ENCODE data around the gene CXCR6.
A peak's percentile ranks its signal among the peaks of the same experiment; 100 is the strongest.

The CXCR6 gene

DNA sequence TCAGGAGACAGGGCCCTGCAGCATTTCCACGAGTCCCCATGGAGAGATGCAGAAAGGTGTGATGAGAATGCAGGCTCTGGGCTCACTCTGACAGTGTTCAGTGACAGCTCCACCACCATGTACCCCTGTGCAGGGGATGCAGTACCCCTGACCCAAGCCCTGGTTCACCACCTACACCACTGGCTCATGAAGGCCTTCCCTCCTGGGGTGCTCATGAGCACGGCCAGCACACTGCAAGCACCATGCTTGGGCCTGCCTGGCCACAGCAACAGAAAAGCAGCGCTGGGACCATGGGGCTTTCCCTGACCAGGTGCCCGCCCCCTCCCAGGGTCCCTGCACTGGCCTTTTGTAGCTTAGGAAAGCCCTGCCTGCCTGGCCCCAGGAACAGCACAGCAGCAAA, 6.2 kb downstream of the CXCR6 start:
- DNase-seq, result no peak

DNA sequence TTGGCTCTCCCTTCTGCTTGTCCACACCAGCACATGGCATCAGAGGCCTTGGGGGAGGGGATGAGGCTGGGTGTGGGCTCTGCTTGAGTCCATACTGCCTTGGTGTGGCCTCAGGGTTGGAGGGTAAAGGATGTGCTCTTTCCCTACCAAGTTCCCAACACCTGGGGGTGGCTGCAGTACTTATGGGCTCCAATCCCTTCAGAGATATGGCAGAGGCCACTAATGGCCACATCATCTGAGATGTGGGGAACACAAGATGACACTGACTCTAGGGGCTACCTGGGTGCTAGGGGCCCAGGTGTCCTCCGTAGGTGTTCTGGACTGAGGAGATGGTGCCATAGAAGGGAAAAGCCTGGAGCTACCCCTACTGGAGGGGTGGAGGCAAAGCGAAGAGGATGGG, 6.9 kb downstream of the CXCR6 start:
- DNase-seq, result no peak

DNA sequence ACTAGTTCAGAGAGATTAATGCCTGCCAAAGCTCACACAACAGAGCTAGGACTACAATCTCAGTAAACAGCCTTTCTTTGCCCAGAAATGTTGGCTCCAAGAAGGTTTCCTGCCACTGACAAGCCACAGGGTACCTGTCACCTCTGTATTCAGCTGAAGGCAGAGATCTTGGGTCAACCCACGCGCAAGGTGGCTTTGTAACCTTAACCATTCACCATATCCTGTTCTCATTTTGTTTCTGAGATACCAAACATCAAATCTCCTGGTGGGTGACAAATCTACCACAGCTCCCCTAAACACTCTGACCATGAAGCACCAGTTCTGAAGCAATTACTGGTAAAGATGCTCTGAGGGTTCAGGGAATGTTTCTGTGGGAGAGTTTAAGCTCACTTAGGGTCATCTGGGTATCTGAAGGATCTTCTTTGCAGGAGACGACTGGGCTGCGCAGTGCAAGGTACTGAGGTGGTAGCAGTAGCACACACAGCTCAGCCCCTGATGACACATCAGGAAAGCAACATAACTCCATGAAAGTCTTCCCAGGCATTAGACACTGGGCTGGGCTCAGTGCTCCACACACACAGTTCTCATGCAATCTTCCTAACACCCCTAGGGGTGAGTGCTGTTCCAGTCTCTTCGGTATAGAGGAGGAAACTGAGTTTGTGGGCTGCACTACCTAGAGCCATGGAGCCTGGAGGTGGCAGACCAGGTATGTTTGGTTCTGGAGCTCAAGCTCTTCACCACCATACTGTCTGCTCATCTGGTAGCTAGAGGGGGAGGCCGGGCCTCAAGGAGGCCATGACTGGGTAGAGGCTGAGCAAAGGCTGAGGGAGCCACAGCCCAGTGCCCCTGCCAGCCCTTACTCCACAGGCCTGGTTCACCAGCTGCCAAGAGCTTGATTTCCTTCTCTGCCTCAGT, 7.7 kb downstream of the CXCR6 start:
- DNase-seq, result no peak

DNA sequence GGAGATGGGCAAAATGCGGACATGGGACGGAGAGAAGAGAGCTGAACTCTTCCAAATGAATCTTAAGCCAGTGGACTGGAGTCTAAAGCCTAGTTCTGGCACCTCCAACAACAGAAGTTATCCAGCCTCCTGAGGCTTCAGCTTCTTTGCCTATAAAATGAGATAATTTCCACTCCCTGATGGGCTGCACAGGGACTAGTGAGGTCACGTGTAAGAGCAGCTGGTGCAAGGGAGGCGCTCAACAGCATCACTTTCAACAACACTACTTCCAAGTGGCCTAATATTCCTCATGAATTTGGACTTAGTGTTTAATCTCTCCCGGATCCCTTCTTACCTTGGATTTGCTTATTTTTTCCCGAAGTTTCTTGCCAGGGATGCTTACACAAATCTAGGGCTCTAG, 8.7 kb downstream of the CXCR6 start:
- DNase-seq, result no peak

DNA sequence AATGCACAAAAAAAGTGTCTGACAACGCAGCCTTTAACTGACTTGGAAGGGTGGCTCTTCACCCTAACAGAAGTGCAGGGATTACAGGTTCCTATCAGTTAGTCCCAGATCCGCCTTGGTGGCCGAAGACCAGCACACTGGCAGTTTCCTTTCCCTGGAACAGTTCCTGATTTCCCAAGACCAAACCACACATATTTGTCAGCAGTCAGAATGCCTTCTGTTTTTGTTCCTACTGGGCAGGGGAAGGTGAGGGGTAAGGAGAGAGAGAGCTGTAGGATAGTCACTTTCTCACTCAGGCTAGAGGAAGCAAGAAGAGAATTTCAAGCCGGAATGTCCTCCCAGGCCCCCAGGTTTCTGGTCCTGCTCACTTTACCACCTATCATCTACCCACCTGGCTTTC, 9.2 kb downstream of the CXCR6 start:
- no peak for DNase-seq

DNA sequence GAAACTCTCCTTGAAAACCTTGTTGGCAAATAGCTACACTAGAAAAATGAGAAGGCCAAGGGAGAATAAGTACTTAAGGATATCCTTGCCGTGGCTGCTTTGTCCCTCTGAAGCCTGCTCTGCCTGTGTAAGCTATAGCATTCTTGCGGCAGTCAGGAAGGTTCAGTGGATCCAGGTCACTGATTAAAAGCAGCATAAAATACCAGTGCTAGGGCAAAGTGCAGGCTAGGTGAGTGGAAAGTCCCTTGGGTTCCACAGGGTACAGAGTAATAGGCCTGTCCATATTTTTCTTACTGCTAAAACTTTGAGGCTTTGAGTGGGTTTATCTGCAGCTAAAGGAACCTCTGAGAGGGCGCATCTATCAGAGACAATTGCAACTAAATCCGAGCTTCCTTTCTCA, 10.3 kb downstream of the CXCR6 start:
- DNase-seq, result no peak

DNA sequence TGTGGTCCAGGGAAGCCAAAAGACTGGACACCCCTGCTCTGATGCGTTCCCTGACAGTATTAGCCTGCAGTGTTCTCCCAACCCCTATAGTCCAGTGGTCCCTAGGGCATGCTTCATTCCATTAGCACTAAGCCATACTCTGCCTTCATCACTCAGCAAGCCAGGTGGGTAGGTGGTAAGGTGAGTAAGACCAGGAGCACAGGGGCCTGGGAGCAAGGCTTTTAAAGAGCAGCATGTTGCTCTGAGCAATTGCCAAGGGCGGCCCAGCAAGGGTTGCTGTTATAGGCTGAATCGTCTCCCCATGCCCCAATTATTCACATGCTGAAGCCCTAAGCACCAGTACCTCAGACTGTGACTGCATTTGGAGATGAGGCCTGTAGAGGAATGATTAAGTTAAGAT, 11.0 kb downstream of the CXCR6 start:
- no peak for DNase-seq

DNA sequence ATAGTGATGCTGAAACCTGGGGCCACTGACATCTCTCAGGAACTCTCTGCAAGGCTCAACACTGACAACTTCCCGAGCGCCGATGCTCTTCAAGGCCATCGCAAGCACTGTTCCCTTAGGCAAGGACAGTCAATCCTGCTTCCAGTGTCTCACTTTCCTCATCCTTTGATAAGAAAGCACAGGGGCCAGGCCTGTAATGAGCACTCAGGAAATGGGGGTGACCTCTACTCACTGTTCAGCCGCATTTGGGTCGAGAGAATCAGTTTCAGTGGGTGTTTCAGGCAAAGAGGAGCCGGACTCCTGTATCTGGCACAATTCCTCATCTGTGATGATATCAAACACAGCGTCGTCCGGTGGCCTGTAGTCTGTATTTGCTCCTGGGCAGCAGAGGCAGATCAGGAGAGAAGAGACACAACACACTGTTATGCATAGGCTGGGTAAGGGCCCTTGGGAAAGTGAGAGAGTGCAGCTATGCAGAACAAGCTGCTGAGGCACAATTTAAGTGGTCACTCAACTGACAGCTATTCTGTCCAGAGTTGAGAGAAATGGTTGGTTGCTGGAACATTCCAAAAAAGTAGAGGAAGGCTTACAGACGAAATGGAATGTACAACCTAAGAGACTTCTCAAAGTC, 11.9 kb downstream of the CXCR6 start:
- no peak for DNase-seq

DNA sequence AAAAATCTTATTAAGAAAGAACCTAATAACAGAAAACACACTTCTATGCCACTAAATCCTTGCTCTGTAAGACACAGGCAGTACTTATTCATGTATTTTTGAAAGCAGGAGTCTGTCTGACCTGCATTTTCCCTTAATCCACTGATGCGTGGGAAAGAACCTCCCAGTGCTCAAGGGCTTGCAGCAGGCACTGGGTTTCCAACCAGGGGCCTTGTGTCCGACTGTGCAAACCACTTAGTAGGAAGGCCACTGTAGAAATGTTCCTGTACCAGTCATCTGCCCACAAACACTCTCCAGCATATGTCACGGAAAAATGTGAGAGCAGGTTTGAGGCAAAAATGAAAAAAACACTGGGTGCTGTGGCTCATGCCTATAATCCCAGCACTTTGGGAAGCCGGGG, 12.4 kb downstream of the CXCR6 start:
- no peak for DNase-seq

DNA sequence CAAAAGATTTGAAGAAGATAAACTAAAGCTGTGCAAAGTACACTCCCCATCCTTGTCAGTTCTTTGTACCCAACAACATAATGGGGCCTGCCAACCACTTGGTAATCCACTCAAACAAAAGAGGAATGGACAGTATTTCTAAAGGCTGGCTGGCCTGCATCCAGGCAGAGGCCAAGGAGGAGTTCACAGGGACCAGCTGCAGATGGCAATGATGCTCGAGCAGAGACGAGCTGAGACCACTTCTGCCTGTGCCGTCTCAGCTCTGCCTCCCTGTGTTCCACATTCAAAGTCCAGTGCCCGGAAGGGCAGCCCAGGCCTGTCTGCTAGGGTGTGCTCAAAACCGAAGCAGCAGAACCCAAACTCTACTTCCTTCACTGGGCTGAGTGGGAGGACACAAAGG, 14.3 kb downstream of the CXCR6 start:
- DNase-seq, result no peak

DNA sequence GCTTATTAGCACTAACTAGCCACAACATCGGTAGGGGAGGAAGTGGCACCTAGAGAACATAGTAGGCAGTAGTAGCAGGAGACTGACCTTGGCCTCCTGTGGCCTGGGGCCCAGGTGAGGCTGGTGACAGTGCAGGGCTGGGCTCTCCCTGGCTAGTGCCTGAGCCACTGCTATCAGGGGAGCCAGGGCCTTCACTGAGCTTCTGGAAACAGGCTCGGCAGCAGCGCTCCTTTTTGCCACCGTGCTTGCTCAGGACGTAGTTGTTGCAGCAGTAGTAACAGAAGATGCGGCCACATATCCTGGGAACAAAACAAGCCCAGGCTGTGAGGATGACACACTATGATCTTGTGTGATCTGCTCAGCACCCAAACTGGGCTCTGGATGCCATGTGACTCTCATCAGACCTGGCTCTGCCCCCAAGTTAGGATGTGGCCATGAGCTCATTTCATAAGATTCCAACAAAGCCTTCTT, 15.1 kb downstream of the CXCR6 start:
- DNase-seq, result no peak

DNA sequence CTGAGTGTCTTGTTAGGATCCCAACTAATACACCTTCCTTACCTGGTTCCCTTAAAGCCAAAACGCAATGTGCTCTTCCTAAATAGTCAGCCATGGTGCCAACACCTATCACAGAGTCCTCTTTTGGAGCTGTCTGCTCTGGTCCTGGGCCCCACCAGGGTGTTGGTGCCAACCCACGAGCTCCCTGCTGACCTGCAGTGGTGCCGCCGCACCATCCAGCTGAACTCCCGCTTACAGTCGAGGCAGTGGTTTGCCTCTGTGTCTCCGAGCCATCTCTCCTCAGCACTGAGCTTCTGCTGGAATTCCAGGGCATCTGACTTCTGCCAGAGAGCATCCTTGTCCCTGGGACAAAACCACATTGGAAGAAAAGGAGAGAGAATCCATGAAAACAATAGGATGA, 15.9 kb downstream of the CXCR6 start:
- no peak for DNase-seq

DNA sequence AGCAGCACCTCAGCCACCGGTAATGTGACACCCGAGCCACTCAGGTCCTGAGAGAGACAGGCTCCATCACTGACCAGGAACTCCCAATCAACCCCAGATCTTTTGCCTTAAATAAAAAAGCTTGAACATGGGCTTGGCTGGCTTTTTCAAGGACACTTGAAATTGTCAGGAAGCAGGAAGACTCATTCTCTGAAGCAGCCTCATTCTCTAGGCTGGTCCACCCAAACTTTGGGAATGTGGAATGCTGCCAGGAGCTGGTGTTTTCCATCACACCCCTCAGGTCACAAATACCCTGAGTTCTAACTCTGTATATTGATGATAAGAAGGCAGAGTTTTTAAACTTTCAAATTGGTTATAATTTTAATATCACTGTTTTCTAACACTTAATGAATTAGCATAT, 17.0 kb downstream of the CXCR6 start:
- DNase-seq, result no peak

DNA sequence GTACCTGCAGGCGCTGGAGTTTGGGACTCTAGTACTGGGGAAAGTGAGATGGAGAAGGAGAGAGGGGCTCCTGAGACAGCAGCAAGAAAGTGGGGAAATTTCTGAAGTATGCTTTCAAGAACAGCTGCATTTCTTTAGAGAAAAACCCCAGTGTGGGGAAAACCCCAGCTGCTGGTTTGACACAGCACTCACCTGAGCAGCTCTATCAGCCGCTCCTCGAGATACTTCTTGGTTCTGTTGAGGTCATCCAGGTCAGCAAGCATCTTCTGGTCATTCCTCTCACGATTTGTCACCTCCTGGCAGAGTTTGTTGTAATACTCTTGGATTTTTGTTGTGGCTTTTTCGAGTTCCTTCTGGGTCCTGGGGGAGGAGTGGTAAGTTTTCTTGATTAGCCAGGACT, 18.8 kb downstream of the CXCR6 start:
- no peak for DNase-seq

DNA sequence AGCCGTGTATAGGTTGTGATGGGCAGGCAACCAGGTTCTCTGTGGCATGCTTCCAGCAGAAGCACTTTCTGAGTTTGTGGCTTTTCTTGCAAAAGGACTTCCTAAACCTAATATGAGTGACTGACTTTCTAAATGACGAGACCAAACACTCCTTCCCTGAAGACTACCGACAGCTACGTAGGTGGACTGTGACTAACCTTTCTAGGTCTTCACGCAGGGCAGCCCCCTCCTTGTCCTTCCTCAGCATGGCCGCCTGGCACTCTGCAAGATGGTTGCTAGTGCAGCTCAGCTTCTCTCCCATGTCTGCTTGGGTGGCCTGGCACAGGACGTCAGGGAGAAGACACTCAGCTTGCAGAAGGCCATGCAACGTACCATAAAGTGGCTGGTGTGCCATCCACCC, 20.9 kb downstream of the CXCR6 start:
- DNase-seq, result no peak

DNA sequence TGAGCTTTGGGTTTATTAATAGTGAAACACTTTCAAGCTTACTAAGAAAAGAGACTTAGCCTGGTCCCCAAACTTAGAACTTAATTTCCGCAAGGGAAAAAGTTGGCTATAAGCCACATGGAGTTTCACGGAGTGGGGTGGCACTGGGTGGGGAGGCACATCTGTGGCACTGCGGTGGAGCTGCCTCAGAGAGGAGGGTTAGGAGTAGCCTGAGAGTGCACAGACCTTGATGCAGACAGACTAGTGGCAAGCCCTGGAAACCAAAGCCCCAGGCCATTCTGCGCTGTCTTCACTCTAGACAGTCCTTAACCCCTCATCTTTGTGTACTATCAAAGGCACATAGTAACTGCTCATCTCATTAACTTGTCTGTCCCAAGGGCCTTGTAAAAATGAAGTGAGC, 22.0 kb downstream of the CXCR6 start:
- DNase-seq, result no peak

DNA sequence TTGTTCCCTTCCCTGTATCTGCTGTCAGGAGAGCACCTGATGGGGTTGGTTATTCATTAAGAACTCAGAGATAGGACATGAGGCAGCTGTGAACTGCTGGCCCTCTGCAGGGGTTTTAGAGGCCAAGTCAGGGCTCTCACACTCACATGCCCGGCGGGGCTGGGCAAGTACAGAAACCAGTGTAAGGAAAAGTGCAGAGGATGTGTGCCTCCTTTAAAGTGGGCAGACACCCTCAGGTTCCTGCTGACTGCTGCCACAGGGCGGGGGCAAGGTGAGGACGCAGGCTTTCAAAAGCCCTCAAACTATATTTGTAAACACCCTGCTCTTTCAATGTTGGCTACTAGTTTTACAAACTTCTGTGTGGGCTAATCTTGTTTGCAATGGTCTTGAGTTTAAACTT, 22.4 kb downstream of the CXCR6 start:
- no peak for DNase-seq

DNA sequence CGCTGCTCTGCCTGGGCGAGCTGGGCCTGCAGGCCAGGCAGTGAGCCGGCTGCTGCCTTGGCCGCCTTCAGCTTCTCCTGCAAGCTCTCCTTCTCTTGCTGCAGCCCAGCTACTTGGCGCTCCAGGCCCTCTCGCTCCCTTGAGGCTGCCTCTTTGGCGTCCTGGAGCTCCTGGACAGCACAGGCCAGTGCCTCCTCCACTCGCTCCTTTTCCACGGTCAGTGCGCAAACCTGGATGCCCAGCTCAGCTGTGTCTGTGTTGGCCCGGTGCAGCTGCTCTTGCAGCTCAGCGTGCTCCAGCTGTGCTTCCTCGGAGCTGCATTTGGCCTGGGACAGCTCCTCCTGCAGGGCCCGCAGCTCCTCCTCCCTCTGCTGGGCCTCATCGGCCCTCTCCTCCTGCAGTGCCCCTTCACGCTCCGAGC, 23.1 kb downstream of the CXCR6 start:
- DNase-seq, result no peak

DNA sequence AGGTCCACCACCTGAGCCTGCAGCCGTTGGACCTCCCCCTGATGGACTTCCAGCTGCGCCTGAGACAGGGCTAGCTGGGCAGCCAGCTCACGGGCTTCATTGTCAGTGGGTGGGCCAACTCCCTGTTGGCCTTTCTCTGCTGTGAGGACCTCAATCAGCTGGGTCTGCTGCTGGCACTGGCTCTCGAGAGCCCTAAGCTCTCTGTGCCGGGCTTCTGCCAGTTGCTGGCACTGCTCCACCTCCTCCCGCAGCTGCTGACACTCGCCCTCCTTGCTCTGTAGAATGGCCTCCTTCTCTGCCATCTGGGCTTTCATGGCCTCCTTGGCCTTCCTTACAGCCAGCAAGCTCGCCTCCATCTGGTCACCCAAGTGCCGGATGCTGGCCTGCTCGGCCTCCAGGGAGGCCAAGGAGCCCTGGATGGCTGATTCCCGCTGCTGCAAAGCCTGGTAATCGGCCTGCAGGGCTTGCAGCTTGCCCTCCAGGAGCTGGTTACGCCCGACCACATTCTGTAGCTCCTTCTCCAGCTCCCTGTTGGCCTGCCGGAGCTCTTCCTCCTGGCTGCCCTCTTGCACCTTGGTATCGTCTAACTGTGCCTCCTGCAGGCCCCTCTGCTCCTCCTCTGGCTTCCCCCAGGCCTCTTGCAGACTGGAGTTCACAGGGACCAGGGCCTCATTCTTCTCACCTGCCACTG, 23.8 kb downstream of the CXCR6 start:
- no peak for DNase-seq

DNA sequence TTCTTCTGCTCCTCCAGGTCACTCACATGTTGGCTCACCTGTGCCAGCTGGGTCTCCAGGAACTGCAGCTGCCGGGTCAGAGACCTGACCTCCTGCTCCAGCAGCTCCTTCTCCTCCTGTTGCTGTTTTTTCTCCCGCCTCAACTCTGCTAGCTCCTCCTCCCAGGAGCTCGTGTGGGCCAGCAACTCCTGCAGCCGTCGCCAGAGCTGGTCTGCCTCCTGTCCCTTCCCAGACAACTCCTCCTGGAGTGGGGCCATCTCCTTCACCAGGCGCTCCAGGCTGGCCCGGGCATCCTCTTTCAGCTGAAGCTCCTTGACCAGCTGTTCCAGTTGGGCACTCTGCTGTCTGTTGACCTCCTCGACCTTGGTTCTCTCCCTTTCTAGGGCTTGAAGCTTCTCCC, 24.5 kb downstream of the CXCR6 start:
- DNase-seq, result no peak

DNA sequence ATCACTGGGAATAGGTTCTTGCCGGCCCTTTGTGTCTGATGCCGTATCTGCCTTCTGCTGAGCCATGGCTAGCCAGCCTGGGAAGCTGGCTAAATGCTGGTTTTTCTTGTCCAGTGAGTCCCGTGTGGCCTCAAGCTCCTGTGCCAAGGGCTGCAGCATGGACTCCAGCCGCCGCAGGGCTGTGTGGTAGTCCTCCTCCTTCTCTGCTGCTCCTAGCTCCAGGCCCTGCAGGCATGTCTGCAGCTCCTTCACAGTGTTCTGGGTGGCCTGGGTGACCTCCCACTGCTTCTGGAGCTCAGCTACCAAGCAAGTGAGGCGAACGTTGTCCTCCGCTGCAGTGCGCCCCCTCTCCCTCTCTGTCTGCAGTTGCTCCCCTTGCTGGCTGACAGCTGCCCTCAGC, 24.9 kb downstream of the CXCR6 start:
- no peak for DNase-seq

DNA sequence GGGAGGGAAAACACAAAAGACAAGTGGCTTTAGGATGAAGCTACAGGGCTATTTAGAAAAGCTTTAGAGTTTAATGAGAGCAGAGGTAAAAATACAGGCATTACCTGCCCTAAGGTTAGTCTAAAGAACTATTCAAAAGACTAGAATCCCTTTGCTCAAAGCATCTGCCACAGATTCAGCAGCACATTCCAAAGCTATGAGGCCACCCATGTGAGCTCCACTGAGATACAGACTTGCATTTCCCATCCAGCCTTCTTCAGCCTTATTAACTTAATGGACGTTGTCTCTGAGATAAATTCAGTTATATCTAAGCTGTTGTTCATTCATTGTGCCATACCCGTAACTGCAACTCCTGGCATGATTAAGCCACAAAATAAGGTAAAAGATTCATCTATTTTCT, 25.4 kb downstream of the CXCR6 start:
- DNase-seq, result peak; percentile 38

DNA sequence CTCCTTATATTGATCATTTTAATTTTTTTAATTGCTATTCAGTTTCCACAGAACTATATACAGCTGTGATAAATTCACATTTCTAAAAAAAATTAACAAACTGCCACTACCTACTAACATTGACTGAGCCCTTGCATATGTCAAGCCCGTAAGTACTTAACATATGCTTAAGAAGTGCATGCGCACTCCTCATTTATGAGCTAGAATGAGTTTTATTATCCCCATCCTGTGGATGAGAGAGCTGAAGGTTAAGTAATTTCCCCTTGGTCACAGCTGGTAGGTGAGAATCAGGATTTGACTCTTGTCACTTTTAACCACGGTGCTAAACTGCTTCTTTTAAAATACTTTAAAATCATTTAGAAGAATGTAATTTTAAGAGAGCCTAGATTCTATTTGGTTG, 25.9 kb downstream of the CXCR6 start:
- DNase-seq, result no peak

DNA sequence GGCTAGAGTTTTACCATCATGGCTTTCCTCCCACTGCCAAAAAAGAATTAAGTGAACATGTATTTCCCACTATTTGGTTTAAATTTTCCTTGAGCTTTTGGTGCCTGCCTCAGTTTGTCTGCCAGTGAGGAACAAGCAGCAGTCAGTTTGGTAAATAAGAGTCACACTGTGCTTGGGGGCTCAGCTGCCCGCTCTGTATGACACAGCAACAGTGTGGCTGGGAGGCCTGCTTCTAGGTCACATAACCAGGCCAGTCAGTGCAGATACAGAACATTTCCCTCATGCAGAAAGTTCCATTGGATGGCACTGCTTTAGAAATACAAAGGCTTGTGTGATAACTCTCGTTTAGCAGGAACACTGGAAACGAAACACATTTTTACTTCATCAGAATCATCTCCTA, 26.7 kb downstream of the CXCR6 start:
- DNase-seq, result no peak

Data from amniotic stem cell (primary cell).